Stimulated activated CD8-positive, alpha-beta memory T cell treated with anti-CD3 and anti-CD28 coated beads, Interleukin-4, amount 100 ng/mL, for 48 hours (primary cell): ENCODE measurements around the gene FHOD3.

Experiments
- DNase-seq: peaks from one replicate; pipeline ENCODE4 v3.0.0-alpha.2; 2020

The FHOD3 gene

DNA sequence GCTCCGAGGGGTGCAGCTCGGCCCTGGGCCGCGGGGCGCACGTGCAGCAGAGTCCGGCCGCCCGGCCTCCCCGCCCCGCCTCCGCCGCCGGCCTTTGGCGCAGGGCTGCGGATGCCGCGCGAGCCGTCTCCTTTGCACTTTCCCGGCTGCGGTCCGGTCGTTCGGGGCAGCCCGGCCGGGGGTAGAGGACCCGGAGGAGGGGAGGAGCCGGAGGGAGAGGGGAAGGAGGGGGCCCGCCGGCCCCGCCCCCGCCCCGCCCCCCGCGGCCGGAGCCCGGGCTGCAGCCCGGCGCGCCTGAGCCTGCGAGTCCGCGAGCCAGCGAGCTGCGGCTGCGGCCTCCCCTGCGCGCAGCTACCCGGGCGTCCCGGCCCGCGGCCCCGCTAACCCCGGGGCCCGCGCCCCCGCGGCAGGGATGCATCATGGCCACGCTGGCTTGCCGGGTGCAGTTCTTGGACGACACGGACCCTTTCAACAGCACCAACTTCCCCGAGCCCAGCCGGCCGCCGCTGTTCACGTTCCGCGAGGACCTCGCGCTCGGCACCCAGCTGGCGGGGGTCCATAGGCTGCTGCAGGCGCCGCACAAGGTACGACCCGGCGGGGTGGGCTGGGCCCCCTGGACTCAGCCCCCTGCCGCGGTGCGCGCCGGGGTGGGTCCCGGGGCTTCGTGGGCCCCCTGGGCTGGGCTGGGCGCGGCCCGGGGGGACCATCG is at the start of gene FHOD3:
TSS of gene FHOD3 (plus strand) at position 297 of the 709 bp plus-strand sequence. CDS start at position 420, 123 bp downstream.
- peak; percentile 34 for DNase-seq

DNA sequence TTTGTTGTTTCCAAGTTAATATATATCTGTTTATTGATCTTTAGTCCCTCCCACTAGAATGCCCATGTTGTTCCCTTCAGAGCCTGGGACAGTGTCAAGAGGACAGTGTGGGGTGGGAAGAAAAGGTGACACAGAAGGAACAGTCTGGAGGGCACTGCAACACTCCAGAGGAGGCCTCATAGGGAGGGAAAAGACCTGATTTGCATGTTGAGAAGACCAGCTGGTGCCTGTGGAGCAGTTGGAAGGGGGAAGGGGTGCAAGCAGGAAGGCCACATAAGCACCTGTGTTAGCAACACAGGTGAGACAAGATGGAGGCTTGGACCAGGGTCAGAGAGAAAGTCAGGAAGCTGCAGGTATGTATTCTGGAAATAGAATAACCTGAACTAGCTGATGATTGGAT is 48.1 kb upstream of the FHOD3 start:
- no peak for DNase-seq

GRCh38 chr18:36250827-36251226 is 46.7 kb upstream of the FHOD3 start:
- no peak for DNase-seq

GRCh38 chr18:36255072-36255698 is 42.3 kb upstream of the FHOD3 start:
- no peak for DNase-seq

- no peak for DNase-seq
These were observed 41.4 kb upstream of the FHOD3 start for GRCh38 chr18:36256094-36256493.

GRCh38 chr18:36262971-36263370 is 34.5 kb upstream of the FHOD3 start:
- no peak for DNase-seq

DNA sequence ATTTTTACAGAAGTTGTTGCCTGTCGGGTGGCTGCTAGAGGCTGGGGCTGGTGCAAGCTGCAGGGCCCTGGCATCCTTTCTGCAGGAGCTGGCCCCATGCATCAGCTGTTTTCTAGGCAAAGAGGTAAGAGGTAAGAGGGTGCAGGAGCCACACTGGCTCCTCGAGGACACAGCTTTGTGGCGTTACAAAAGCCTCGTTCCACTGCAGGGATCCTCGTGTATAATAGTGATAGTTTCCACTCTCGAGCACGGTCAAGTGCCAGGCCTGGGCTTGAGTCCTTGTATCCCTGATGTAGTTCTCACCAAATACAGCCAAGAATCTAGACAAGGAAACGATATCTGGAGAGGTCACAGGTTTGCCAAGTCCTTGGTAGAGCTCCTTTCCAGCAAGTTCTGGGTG is 33.2 kb upstream of the FHOD3 start:
- no peak for DNase-seq

- DNase-seq = no peak
These were observed 32.5 kb upstream of the FHOD3 start for GRCh38 chr18:36265015-36265414.

- DNase-seq = no peak
These were observed 28.4 kb upstream of the FHOD3 start for GRCh38 chr18:36269157-36269556.

DNA sequence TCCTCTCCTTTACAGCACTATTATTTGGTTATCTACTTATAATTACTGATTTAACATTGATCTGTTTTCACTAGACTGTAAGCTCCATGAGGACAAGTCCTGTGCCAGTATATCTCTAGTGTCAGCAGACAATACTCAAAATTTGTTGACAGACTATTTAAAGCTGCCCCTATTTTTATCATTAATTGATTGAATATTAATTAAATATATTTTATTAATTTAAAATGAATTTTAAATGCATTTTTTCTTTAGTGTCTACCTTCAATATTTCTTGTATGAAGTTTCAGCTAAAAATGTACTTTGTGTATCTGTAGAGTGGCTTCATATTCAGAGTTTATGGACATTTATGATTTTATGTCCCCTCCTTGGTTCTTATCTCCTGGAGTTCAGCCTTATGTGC is 26.4 kb upstream of the FHOD3 start:
- no peak for DNase-seq

- DNase-seq = no peak
These were observed 24.2 kb upstream of the FHOD3 start for GRCh38 chr18:36273347-36273746.

GRCh38 chr18:36274083-36274715 is 23.3 kb upstream of the FHOD3 start:
- no peak for DNase-seq

- no peak for DNase-seq
These were observed 22.0 kb upstream of the FHOD3 start for GRCh38 chr18:36275561-36275960.

GRCh38 chr18:36279001-36279400 is 18.5 kb upstream of the FHOD3 start:
- no peak for DNase-seq

- no peak for DNase-seq
These were observed 15.6 kb upstream of the FHOD3 start for GRCh38 chr18:36281936-36282335.

- DNase-seq = no peak
These were observed 14.1 kb upstream of the FHOD3 start for GRCh38 chr18:36283448-36283847.

DNA sequence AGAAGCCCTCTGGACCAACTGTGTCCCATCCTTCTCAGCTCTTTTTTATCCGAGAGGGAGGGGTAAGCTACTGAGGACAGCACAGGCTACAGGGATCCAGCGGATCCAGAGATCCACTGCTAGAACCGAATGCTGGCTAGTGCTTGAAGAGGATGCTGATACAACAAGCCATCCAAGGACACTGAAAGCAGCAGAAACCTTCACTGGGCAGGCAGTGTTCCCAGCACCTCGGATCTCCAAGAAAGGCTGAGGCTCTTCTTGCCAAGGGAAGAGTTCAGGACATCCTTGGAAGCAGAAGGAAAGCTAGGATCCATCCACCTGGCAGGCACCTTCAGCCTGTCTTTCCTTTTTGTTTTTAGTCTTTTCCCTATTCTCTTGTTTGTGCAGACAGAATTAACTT is 13.2 kb upstream of the FHOD3 start:
- no peak for DNase-seq

GRCh38 chr18:36284671-36285295 is 12.7 kb upstream of the FHOD3 start:
- peak; percentile 44 for DNase-seq

DNA sequence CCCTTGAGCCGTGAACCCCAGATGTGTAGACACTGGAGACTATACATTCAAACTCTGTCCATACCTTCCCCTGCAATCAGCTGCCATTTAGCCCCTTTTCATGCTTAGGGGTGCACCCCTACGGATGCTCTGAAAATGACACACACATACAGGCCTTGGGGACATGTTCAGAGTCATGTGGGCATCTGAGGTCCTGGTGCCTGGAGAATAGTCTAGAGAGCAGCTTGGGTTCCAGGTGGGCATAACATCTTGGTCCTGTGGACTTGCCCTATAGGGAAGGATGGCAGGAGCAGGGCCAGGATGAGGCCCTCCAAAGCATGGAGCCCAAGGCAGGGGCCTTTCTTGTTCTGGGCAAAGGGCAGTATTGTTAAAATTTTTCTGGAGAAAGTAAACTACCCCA is 9.9 kb upstream of the FHOD3 start:
- DNase-seq = no peak

GRCh38 chr18:36288689-36289088 is 8.8 kb upstream of the FHOD3 start:
- DNase-seq = no peak

DNA sequence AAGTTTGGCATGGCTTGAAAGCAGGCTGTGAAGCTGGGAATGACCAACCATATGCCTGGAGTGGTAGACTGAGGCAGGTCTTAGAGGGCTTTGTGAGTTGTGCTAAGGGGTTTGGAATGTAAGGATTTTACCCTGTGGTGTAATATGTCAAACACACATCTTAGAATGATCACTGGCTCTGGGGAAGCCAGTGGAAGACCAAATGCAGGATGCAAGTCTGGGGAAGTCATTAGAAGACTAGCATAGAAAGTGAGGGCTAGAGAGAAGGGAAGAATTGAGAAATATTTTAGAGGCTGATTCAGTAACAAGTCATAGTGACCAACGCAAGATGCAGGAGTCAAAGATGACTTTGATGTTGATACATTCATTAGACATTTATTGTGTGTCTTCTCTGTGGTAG is 3.5 kb upstream of the FHOD3 start:
- no peak for DNase-seq

DNA sequence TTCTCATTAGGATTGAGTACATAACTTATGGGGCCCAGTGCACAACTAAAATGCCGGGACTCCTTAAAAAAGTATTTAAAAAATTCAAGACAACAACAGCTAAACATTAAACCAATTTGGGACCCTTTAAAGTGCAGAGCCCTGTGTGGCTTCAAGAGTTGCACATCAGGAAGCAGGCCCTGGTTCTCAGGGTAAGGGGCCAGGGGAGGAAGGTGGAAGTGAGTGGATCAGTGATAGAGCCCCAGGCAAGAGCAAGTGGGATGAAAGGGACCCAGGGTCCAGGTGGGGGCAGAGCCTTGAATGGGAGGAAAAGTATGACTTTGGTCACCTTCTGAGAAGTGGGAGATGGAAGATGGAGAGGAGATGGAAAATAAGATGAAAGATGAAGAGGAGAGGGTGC is 2.3 kb upstream of the FHOD3 start:
- DNase-seq = no peak

- DNase-seq = no peak
These were observed 1.6 kb upstream of the FHOD3 start for GRCh38 chr18:36295880-36296301.
